ENCODE measurements around the gene ACOX1.

The ACOX1 gene

GRCh38 chr17:76023900-76024237 lies 44.9 kb upstream of the ACOX1 start:
- Histone ChIP-seq H3K4me3 (ENCODE audit: low read depth, low read length) (no peak overlapping the region), H3K36me3 (ENCODE audit: control insufficient read depth in 2 of 2, insufficient read depth in 1 of 2, low read length in 2 of 2) (no peaks in the 10 kb centered on the region), H3K9me3 (ENCODE audit: control insufficient read depth, insufficient read depth, low read depth, low read length) (no peaks in the 10 kb centered on the region), H3K27ac (ENCODE audit: extremely low read depth, low read depth, low read length) (no peak overlapping the region), H3K4me1 (ENCODE audit: control insufficient read depth, insufficient read depth, low read length) (peaks cover 8% of the 10 kb centered on the region; the same call in 1 of the 2 replicates)
- CTCF ChIA-PET, result interaction anchor here (0.9 kb wide), 1 partner anchor 10 kb away, joined by 4 read pairs; no protein-coding TSS in a partner anchor
- no peak for TF ChIP-seq BCL6B (tag by site-specific recombination; IDR thresholded peaks at IDR 0.05)
- TF ChIP-seq ZNF155 (tag by site-specific recombination; IDR thresholded peaks at IDR 0.05), result no peak
- no peak for TF ChIP-seq ZNF223 (tag by site-specific recombination; IDR thresholded peaks at IDR 0.05)
- TF ChIP-seq INSM2 (tag by site-specific recombination; IDR thresholded peaks at IDR 0.05), result no peak
- no peak for TF ChIP-seq ZNF521 (tag by site-specific recombination; IDR thresholded peaks at IDR 0.05)
- TF ChIP-seq ZNF704 (tag by site-specific recombination; IDR thresholded peaks at IDR 0.05), result no peak
- TF ChIP-seq ZNF146 (tag by site-specific recombination; IDR thresholded peaks at IDR 0.05), result no peak
- TF ChIP-seq ZBTB20 (tag by site-specific recombination; IDR thresholded peaks at IDR 0.05), result no peak
- no peak for TF ChIP-seq KLF7 (tag by site-specific recombination; IDR thresholded peaks at IDR 0.05; ENCODE audit: borderline replicate concordance)
- no peak for TF ChIP-seq PRDM6 (tag by site-specific recombination; IDR thresholded peaks at IDR 0.05)
- no peak for TF ChIP-seq ZNF843 (tag by site-specific recombination; IDR thresholded peaks at IDR 0.05)
- TF ChIP-seq ZNF555 (tag by site-specific recombination; conservative IDR thresholded peaks at IDR 0.05), result no peak
- no peak for TF ChIP-seq BCL11B (tag by site-specific recombination; IDR thresholded peaks at IDR 0.05; ENCODE audit: low read depth)
- TF ChIP-seq KLF1 (tag by site-specific recombination; IDR thresholded peaks at IDR 0.05), result no peak
- TF ChIP-seq ZNF660 (tag by site-specific recombination; IDR thresholded peaks at IDR 0.05), result no peak
- TF ChIP-seq MZF1 (tag by site-specific recombination; IDR thresholded peaks at IDR 0.05; ENCODE audit: borderline replicate concordance), result no peak
- TF ChIP-seq ZNF518A (tag by site-specific recombination; conservative IDR thresholded peaks at IDR 0.05; ENCODE audit: low read depth), result no peak
- TF ChIP-seq ZNF133 (tag by site-specific recombination; IDR thresholded peaks at IDR 0.05), result no peak
- POLR2A ChIA-PET, result interaction anchor here (0.6 kb wide), 2 partner anchors 8 to 833 kb away, joined by 3 to 5 read pairs; no protein-coding TSS in a partner anchor

Measured in HEK293 (cell line).